H9 (cell line): Measurements from ENCODE around the gene ABR. TPM values are rescaled to one million over a fixed set of nuclear protein-coding genes. Genes with fewer than 3 reads are reported as not detected.
"Not testable (repeated sequence)": the region's sequence is repeated elsewhere in the genome, so short reads cannot be mapped to it uniquely, and the experiment has no call there.

Experiments
- DNase-seq: peaks from one replicate; pipeline ENCODE4 v3.0.0-alpha.2; 2017
- H2AFZ ChIP-seq: one replicate; pipeline ENCODE4 v1.6.1; 2013; ENCODE audit warnings: mild to moderate bottlenecking, low read length, control low read depth, moderate library complexity
- H2AK5ac ChIP-seq: 2 replicates; pipeline ENCODE4 v1.6.1; 2013; ENCODE audit warnings: low read length, control low read depth, mixed read lengths; ENCODE audit not compliant: insufficient read length
- H2BK120ac ChIP-seq: one replicate; pipeline ENCODE4 v1.6.1; 2013; ENCODE audit warnings: low read depth, mild to moderate bottlenecking, low read length, control low read depth, inconsistent platforms; ENCODE audit not compliant: poor library complexity, severe bottlenecking
- H2BK12ac ChIP-seq: 2 replicates; pipeline ENCODE4 v1.6.1; 2013; ENCODE audit warnings: low read length, control low read depth, mixed read lengths, low read depth; ENCODE audit not compliant: insufficient read length
- H2BK15ac ChIP-seq: 2 replicates; pipeline ENCODE4 v1.6.1; 2013; ENCODE audit warnings: low read depth, low read length, control low read depth
- H2BK20ac ChIP-seq: one replicate; pipeline ENCODE4 v1.6.1; 2013; ENCODE audit warnings: low read depth, mild to moderate bottlenecking, low read length, control low read depth, inconsistent platforms; ENCODE audit not compliant: poor library complexity, severe bottlenecking
- H2BK5ac ChIP-seq: 2 replicates; pipeline ENCODE4 v1.6.1; 2013; ENCODE audit warnings: low read length, control low read depth, mixed read lengths; ENCODE audit not compliant: insufficient read length
- H3K14ac ChIP-seq: 2 replicates; pipeline ENCODE4 v1.6.1; 2013; ENCODE audit warnings: low read length, control low read depth; ENCODE audit not compliant: insufficient read depth
- H3K18ac ChIP-seq: 2 replicates; pipeline ENCODE4 v1.6.1; 2013; ENCODE audit warnings: low read depth, mild to moderate bottlenecking, mixed read lengths, low read length, control low read depth; ENCODE audit not compliant: insufficient read length
- H3K23ac ChIP-seq: 2 replicates; pipeline ENCODE4 v1.6.1; 2013; ENCODE audit warnings: low read length, control low read depth, mixed read lengths, low read depth; ENCODE audit not compliant: insufficient read length
- H3K23me2 ChIP-seq: 2 replicates; pipeline ENCODE4 v1.6.1; 2013; ENCODE audit warnings: low read depth, mild to moderate bottlenecking, mixed read lengths, low read length, control low read depth; ENCODE audit not compliant: insufficient read length, poor library complexity, severe bottlenecking
- H3K27ac ChIP-seq: 2 replicates; pipeline ENCODE4 v1.5.1; 2013; ENCODE audit warnings: low read length, control low read depth, mixed read lengths, low read depth; ENCODE audit not compliant: insufficient read length
- H3K27me3 ChIP-seq: 2 replicates; pipeline ENCODE4 v1.6.1; 2013; ENCODE audit warnings: low read length, control low read depth, inconsistent platforms; ENCODE audit not compliant: insufficient read depth
- H3K4ac ChIP-seq: 2 replicates; pipeline ENCODE4 v1.6.1; 2013; ENCODE audit warnings: low read depth, mild to moderate bottlenecking, control low read depth, inconsistent platforms, low read length, moderate library complexity
- H3K4me1 ChIP-seq: 2 replicates; pipeline ENCODE4 v1.6.1; 2013; ENCODE audit warnings: low read length, control low read depth, inconsistent platforms; ENCODE audit not compliant: insufficient read depth
- H3K4me2 ChIP-seq: 2 replicates; pipeline ENCODE4 v1.6.1; 2013; ENCODE audit warnings: low read length, control low read depth, mixed read lengths; ENCODE audit not compliant: insufficient read length, insufficient read depth
- H3K56ac ChIP-seq: 2 replicates; pipeline ENCODE4 v1.6.1; 2013; ENCODE audit warnings: low read depth, mild to moderate bottlenecking, mixed read lengths, low read length, control low read depth; ENCODE audit not compliant: insufficient read length
- H3K79me1 ChIP-seq: 2 replicates; pipeline ENCODE4 v1.6.1; 2013; ENCODE audit warnings: low read depth, mild to moderate bottlenecking, moderate library complexity, low read length, control low read depth, inconsistent platforms; ENCODE audit not compliant: insufficient read depth, poor library complexity, severe bottlenecking
- H3K79me2 ChIP-seq: 2 replicates; pipeline ENCODE4 v1.6.1; 2013; ENCODE audit warnings: low read length, control low read depth, inconsistent platforms; ENCODE audit not compliant: insufficient read depth
- H3K9ac ChIP-seq: 2 replicates; pipeline ENCODE4 v1.6.1; 2013; ENCODE audit warnings: low read length, control low read depth, mixed read lengths; ENCODE audit not compliant: insufficient read length; ENCODE audit errors: extremely low read depth
- H3K9me3 ChIP-seq: one replicate; pipeline ENCODE4 v1.6.1; 2013; ENCODE audit warnings: low read depth, low read length, inconsistent platforms; ENCODE audit not compliant: control insufficient read depth
- H3T11ph ChIP-seq: one replicate; pipeline ENCODE4 v1.6.1; 2013; ENCODE audit warnings: mild to moderate bottlenecking, low read length, control low read depth, inconsistent platforms
- H4K20me1 ChIP-seq: one replicate; pipeline ENCODE4 v1.6.1; 2013; ENCODE audit not compliant: control insufficient read depth, insufficient read length, insufficient read depth
- H4K5ac ChIP-seq: 2 replicates; pipeline ENCODE4 v1.6.1; 2013; ENCODE audit warnings: low read depth, mild to moderate bottlenecking, mixed read lengths, low read length, control low read depth; ENCODE audit not compliant: insufficient read length
- H4K8ac ChIP-seq: replicated peaks from 2 replicates; pipeline ENCODE4 v1.6.1; 2013; ENCODE audit warnings: low read length, control low read depth, mixed read lengths, low read depth; ENCODE audit not compliant: insufficient read length
- H4K91ac ChIP-seq: 2 replicates; pipeline ENCODE4 v1.6.1; 2013; ENCODE audit warnings: low read depth, mild to moderate bottlenecking, moderate library complexity, mixed read lengths, low read length, control low read depth; ENCODE audit not compliant: insufficient read length
- H3K27ac Mint-ChIP-seq, 3 experiments: 2 replicates in 2 of 3; 3 replicates in 1 of 3; pipeline ENCODE4 v1.8.0; 2020 to 2021; ENCODE audit warnings: mixed read lengths in 3 of 3, mild to moderate bottlenecking in 1 of 3, moderate library complexity in 1 of 3
- H3K27me3 Mint-ChIP-seq: 2 replicates; pipeline ENCODE4 v1.8.0; 2021; ENCODE audit warnings: low read depth, mild to moderate bottlenecking, moderate library complexity, mixed read lengths
- H3K36me3 Mint-ChIP-seq, 3 experiments: 2 replicates in 2 of 3; 3 replicates in 1 of 3; pipeline ENCODE4 v1.8.0; 2020 to 2021; ENCODE audit warnings: low read depth in 3 of 3, mixed read lengths in 3 of 3; ENCODE audit not compliant: insufficient read depth in 1 of 3
- H3K4me1 Mint-ChIP-seq, 2 experiments: 2 replicates each; pipeline ENCODE4 v1.8.0; 2020; ENCODE audit warnings: mixed read lengths in 2 of 2
- H3K4me3 Mint-ChIP-seq, 2 experiments: 2 replicates in 1 of 2; 3 replicates in 1 of 2; pipeline ENCODE4 v1.8.0; 2020 to 2021; ENCODE audit warnings: mild to moderate bottlenecking in 2 of 2, mixed read lengths in 2 of 2, moderate library complexity in 1 of 2
- H3K9me3 Mint-ChIP-seq, 2 experiments: 2 replicates in 1 of 2; 3 replicates in 1 of 2; pipeline ENCODE4 v1.8.0; 2020; ENCODE audit warnings: mild to moderate bottlenecking in 2 of 2, mixed read lengths in 2 of 2, moderate library complexity in 1 of 2
- WGBS: extraction: QIAGEN DNeasy Blood & Tissue Kit; methylation state at CpG from one replicate; pipeline ENCODE4 v1.1.7; 2013; ENCODE audit warnings: missing lambda C conversion rate, low lambda C conversion rate, mixed read lengths; ENCODE audit not compliant: insufficient read length; ENCODE audit errors: extremely low coverage; 5-methylcytosine and 5-hydroxymethylcytosine counted together
- total RNA-seq: library from RNA; stranded (reverse); gene quantifications from 2 replicates; pipeline ENCODE4 v1.2.1, GENCODE V29; 2021
- TF ChIP-seq, protein P1 (sequence below): fragments of 200-600 bp; sonication (generic); conservative IDR thresholded peaks from 3 replicates; pipeline ENCODE4 v1.8.0; 2021; ENCODE audit warnings: antibody characterized with exemption, mild to moderate bottlenecking

Gene ABR
- total RNA-seq, 1 experiment from 2014 or later: 34.7 TPM

DNA sequence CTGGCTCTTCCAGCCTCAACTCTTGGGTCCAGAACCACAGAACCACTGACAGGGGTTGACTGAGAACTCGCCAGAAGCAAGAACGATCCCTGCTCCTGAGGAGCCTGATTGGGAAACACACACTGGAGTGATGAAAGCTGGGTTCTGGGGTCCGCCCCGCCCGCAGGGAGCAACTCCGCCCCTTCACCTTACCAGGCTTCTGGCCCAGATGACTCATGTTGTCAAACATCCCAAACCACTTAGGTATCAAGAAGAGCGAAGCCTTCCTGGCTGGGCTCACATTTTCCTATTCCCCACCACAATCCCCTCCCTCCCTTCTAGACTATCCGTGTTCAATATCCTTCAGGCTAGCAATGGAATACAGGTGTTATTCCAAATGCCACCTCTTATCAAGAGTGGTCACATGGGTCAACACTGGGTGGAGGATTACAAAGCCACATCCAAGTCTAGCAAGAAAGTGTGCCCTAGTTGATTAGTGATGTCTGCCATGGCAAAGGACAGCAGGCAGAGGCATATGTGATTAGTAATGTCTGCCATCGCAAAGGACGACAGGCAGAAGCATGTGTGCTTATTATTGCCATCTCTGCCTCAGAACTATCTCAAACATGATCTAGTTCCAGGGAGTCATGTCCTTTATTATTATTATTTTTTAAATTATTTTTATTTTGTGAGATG is 112.4 kb downstream of the ABR start:
- Histone ChIP-seq H3K18ac (no peak overlapping the region), H3K23me2 (no peaks in the 10 kb centered on the region), H3T11ph (no peak overlapping the region), H4K91ac (no peak overlapping the region), H3K27ac (no peak overlapping the region), H2BK15ac (no peak overlapping the region), H2BK20ac (no peak overlapping the region), H2BK5ac (no peak overlapping the region), H3K9ac (no peak overlapping the region), H2AFZ (no peak overlapping the region), H2AK5ac (no peak overlapping the region), H3K9me3 (peaks cover 5% of the 10 kb centered on the region), H3K4me1 (no peaks in the 10 kb centered on the region), H3K14ac (no peak overlapping the region), H3K56ac (no peak overlapping the region), H4K8ac (no peak overlapping the region), H3K27me3 (no peaks in the 10 kb centered on the region), H2BK120ac (no peak overlapping the region), H3K23ac (no peak overlapping the region), H3K79me1 (no peaks in the 10 kb centered on the region), H4K20me1 (no peaks in the 10 kb centered on the region), H3K79me2 (no peaks in the 10 kb centered on the region), H4K5ac (no peak overlapping the region), H3K4ac (no peak overlapping the region), H3K4me2 (no peak overlapping the region), H2BK12ac (no peak overlapping the region)
- peaks cover 19 to 43% (median 28%) of the 10 kb centered on the region in 3 experiments for H3K36me3 Mint-ChIP-seq
- peaks cover 12 to 15% of the 10 kb centered on the region in 2 experiments for H3K9me3 Mint-ChIP-seq
- no CpG with 5 or more reads among the region's 10 CpGs for WGBS
- TF ChIP-seq, protein P1, sequence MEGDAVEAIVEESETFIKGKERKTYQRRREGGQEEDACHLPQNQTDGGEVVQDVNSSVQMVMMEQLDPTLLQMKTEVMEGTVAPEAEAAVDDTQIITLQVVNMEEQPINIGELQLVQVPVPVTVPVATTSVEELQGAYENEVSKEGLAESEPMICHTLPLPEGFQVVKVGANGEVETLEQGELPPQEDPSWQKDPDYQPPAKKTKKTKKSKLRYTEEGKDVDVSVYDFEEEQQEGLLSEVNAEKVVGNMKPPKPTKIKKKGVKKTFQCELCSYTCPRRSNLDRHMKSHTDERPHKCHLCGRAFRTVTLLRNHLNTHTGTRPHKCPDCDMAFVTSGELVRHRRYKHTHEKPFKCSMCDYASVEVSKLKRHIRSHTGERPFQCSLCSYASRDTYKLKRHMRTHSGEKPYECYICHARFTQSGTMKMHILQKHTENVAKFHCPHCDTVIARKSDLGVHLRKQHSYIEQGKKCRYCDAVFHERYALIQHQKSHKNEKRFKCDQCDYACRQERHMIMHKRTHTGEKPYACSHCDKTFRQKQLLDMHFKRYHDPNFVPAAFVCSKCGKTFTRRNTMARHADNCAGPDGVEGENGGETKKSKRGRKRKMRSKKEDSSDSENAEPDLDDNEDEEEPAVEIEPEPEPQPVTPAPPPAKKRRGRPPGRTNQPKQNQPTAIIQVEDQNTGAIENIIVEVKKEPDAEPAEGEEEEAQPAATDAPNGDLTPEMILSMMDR: no peak
- DNase-seq: no peak
- H3K27me3 Mint-ChIP-seq: no peaks in the 10 kb centered on the region; the same call in 1 of the 2 replicates
- no peak overlapping the region for H3K27ac Mint-ChIP-seq
- H3K4me1 Mint-ChIP-seq: no peaks in the 10 kb centered on the region
- H3K4me3 Mint-ChIP-seq: no peak overlapping the region

DNA sequence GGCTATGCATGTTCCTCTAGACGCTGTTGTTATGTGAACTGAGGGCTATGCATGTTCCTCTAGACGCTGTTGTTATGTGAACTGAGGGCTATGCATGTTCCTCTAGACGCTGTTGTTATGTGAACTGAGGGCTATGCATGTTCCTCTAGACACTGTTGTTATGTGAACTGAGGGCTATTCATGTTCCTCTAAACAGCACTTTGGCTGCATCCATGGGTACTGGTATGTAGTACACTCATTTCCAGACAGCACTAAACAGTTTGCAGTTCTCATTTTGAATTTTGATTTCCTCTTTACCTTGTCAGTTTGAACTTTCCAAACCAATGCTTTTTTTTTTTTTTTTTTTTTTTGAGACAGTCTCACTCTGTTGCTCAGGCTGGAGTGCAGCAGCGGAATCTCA is 114.4 kb downstream of the ABR start:
- H3K56ac ChIP-seq, DNase-seq, H3K9ac ChIP-seq, H3K4me1 ChIP-seq, H3K18ac ChIP-seq, H3K27ac Mint-ChIP-seq, H3T11ph ChIP-seq, H3K4ac ChIP-seq, H3K27me3 ChIP-seq, H3K4me3 Mint-ChIP-seq, H4K8ac ChIP-seq, H2BK12ac ChIP-seq, H3K27ac ChIP-seq, H3K23me2 ChIP-seq, H3K4me2 ChIP-seq, H3K79me1 ChIP-seq, H3K9me3 ChIP-seq, H4K20me1 ChIP-seq, H4K5ac ChIP-seq, H2BK5ac ChIP-seq, H2BK20ac ChIP-seq, H3K14ac ChIP-seq, H2AK5ac ChIP-seq, H2AFZ ChIP-seq, H3K4me1 Mint-ChIP-seq, H2BK15ac ChIP-seq, H2BK120ac ChIP-seq, H3K27me3 Mint-ChIP-seq, H4K91ac ChIP-seq, H3K79me2 ChIP-seq, H3K23ac ChIP-seq: not testable (repeated sequence)
- no CpG with 5 or more reads among the region's 4 CpGs for WGBS
- H3K36me3 Mint-ChIP-seq: peaks cover 22 to 42% (median 29%) of the 10 kb centered on the region in 3 experiments
- H3K9me3 Mint-ChIP-seq: peaks cover 12 to 15% of the 10 kb centered on the region in 2 experiments
